HepG2 (cell line): ENCODE measurements around the gene RBM19.

Experiments
- CEBPB ChIP-seq: IDR thresholded peaks from 2 replicates; pipeline ENCODE4 v1.6.1; 2011; ENCODE audit warnings: low read depth, low read length, improper control_type of control experiment, borderline replicate concordance
- ETV6 ChIP-seq: sonication (generic); formaldehyde crosslinking; conservative IDR thresholded peaks from 2 replicates; pipeline ENCODE4 v1.4.0; 2020; ENCODE audit warnings: missing genetic modification reagents
- HDAC1 ChIP-seq: sonication (generic); formaldehyde crosslinking; IDR thresholded peaks from 2 replicates; pipeline ENCODE4 v1.5.1; 2020; ENCODE audit warnings: mild to moderate bottlenecking, missing genetic modification reagents
- HNRNPK ChIP-seq: fragments of 200-400 bp; formaldehyde crosslinking; IDR thresholded peaks from 2 replicates; pipeline ENCODE4 v1.6.1; 2018; ENCODE audit warnings: low read length, low read depth, moderate library complexity, mild to moderate bottlenecking; ENCODE audit not compliant: poor library complexity, severe bottlenecking
- MAX ChIP-seq: IDR thresholded peaks from 2 replicates; pipeline ENCODE4 v1.6.1; 2012; ENCODE audit warnings: inconsistent platforms
- PAF1 ChIP-seq: IDR thresholded peaks from 2 replicates; pipeline ENCODE4 v1.6.1; 2016; ENCODE audit warnings: missing genetic modification reagents, missing compliant biosample characterization
- SP140L ChIP-seq: sonication (generic); formaldehyde crosslinking; IDR thresholded peaks from 2 replicates; pipeline ENCODE4 v1.4.0; 2020; ENCODE audit warnings: missing genetic modification reagents, borderline replicate concordance
- TGIF2 ChIP-seq: IDR thresholded peaks from 2 replicates; pipeline ENCODE4 v1.6.1; 2016; ENCODE audit warnings: control low read depth, missing compliant biosample characterization
- U2AF1 ChIP-seq: fragments of 200-400 bp; formaldehyde crosslinking; optimal IDR thresholded peaks from 2 replicates; pipeline ENCODE3; 2017; ENCODE audit warnings: mild to moderate bottlenecking, low read depth, low read length
- ZNF263 ChIP-seq: sonication (generic); formaldehyde crosslinking; IDR thresholded peaks from 2 replicates; pipeline ENCODE4 v1.4.0; 2020; ENCODE audit warnings: missing genetic modification reagents
- TF ChIP-seq, protein P1 (sequence below): sonication (generic); formaldehyde crosslinking; IDR thresholded peaks from 2 replicates; pipeline ENCODE4 v1.5.1; 2020; ENCODE audit warnings: mild to moderate bottlenecking, missing genetic modification reagents
- TF ChIP-seq, protein P2 (sequence below): sonication (generic); formaldehyde crosslinking; IDR thresholded peaks from 2 replicates; pipeline ENCODE4 v1.5.0; 2020; ENCODE audit warnings: missing genetic modification reagents
- TF ChIP-seq, protein P3 (sequence below): sonication (generic); formaldehyde crosslinking; IDR thresholded peaks from 2 replicates; pipeline ENCODE4 v1.5.0; 2020; ENCODE audit warnings: mild to moderate bottlenecking, missing genetic modification reagents, moderate library complexity
- TF ChIP-seq, protein P4 (sequence below): sonication (generic); formaldehyde crosslinking; IDR thresholded peaks from 2 replicates; pipeline ENCODE4 v1.4.0; 2020; ENCODE audit warnings: mild to moderate bottlenecking, missing genetic modification reagents

DNA sequence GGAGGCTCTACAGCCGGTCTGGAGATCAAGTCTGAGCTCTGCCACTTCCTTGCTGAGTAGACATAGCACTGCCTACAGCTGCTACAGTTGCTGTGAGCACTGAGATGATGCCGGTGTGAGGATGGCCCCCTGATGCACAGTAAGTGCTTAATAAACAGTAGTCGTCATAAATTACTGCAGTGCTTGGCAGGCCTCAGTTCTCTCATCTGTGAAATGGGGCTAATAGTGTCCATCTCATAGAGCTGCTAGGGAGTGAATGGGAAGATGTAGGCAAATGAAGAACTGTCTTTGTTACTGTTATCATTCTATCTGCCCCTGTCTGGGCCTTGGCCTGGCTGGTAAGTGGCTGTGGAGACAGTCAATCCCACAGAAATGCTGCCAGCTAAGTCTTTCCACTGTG is 124.3 kb downstream of the RBM19 start:
- TF ChIP-seq PAF1 (CRISPR knock-in tag), result no peak
- TF ChIP-seq ZNF263 (CRISPR knock-in tag), result no peak
- no peak for TF ChIP-seq HDAC1 (CRISPR knock-in tag)
- TF ChIP-seq, protein P1, sequence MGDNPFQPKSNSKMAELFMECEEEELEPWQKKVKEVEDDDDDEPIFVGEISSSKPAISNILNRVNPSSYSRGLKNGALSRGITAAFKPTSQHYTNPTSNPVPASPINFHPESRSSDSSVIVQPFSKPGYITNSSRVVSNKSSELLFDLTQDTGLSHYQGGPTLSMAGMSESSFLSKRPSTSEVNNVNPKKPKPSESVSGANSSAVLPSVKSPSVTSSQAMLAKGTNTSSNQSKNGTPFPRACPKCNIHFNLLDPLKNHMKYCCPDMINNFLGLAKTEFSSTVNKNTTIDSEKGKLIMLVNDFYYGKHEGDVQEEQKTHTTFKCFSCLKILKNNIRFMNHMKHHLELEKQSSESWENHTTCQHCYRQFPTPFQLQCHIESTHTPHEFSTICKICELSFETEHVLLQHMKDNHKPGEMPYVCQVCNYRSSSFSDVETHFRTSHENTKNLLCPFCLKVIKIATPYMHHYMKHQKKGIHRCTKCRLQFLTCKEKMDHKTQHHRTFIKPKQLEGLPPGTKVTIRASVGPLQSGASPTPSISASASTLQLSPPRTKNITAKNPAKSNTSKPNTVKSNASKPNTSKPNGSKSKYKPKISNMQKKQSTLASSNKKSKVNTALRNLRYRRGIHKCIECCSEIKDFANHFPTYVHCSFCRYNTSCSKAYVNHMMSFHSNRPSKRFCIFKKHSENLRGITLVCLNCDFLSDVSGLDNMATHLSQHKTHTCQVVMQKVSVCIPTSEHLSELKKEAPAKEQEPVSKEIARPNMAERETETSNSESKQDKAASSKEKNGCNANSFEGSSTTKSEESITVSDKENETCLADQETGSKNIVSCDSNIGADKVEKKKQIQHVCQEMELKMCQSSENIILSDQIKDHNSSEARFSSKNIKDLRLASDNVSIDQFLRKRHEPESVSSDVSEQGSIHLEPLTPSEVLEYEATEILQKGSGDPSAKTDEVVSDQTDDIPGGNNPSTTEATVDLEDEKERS, result no peak
- TF ChIP-seq, protein P2, sequence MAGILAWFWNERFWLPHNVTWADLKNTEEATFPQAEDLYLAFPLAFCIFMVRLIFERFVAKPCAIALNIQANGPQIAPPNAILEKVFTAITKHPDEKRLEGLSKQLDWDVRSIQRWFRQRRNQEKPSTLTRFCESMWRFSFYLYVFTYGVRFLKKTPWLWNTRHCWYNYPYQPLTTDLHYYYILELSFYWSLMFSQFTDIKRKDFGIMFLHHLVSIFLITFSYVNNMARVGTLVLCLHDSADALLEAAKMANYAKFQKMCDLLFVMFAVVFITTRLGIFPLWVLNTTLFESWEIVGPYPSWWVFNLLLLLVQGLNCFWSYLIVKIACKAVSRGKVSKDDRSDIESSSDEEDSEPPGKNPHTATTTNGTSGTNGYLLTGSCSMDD (CRISPR knock-in tag), result no peak
- TF ChIP-seq, protein P3, sequence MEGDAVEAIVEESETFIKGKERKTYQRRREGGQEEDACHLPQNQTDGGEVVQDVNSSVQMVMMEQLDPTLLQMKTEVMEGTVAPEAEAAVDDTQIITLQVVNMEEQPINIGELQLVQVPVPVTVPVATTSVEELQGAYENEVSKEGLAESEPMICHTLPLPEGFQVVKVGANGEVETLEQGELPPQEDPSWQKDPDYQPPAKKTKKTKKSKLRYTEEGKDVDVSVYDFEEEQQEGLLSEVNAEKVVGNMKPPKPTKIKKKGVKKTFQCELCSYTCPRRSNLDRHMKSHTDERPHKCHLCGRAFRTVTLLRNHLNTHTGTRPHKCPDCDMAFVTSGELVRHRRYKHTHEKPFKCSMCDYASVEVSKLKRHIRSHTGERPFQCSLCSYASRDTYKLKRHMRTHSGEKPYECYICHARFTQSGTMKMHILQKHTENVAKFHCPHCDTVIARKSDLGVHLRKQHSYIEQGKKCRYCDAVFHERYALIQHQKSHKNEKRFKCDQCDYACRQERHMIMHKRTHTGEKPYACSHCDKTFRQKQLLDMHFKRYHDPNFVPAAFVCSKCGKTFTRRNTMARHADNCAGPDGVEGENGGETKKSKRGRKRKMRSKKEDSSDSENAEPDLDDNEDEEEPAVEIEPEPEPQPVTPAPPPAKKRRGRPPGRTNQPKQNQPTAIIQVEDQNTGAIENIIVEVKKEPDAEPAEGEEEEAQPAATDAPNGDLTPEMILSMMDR (CRISPR knock-in tag), result no peak
- TF ChIP-seq, protein P4, sequence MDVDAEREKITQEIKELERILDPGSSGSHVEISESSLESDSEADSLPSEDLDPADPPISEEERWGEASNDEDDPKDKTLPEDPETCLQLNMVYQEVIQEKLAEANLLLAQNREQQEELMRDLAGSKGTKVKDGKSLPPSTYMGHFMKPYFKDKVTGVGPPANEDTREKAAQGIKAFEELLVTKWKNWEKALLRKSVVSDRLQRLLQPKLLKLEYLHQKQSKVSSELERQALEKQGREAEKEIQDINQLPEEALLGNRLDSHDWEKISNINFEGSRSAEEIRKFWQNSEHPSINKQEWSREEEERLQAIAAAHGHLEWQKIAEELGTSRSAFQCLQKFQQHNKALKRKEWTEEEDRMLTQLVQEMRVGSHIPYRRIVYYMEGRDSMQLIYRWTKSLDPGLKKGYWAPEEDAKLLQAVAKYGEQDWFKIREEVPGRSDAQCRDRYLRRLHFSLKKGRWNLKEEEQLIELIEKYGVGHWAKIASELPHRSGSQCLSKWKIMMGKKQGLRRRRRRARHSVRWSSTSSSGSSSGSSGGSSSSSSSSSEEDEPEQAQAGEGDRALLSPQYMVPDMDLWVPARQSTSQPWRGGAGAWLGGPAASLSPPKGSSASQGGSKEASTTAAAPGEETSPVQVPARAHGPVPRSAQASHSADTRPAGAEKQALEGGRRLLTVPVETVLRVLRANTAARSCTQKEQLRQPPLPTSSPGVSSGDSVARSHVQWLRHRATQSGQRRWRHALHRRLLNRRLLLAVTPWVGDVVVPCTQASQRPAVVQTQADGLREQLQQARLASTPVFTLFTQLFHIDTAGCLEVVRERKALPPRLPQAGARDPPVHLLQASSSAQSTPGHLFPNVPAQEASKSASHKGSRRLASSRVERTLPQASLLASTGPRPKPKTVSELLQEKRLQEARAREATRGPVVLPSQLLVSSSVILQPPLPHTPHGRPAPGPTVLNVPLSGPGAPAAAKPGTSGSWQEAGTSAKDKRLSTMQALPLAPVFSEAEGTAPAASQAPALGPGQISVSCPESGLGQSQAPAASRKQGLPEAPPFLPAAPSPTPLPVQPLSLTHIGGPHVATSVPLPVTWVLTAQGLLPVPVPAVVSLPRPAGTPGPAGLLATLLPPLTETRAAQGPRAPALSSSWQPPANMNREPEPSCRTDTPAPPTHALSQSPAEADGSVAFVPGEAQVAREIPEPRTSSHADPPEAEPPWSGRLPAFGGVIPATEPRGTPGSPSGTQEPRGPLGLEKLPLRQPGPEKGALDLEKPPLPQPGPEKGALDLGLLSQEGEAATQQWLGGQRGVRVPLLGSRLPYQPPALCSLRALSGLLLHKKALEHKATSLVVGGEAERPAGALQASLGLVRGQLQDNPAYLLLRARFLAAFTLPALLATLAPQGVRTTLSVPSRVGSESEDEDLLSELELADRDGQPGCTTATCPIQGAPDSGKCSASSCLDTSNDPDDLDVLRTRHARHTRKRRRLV (CRISPR knock-in tag), result no peak
- TF ChIP-seq U2AF1, result no peak
- no peak for TF ChIP-seq ETV6 (CRISPR knock-in tag)
- TF ChIP-seq SP140L (CRISPR knock-in tag), result no peak
- TF ChIP-seq CEBPB, result no peak
- no peak for TF ChIP-seq HNRNPK
- no peak for TF ChIP-seq MAX
- no peak for TF ChIP-seq TGIF2 (CRISPR knock-in tag)
